ENCODE results near the gene OSBPL2. TPM values are rescaled to one million over a fixed set of nuclear protein-coding genes. Genes with fewer than 3 reads are reported as not detected.

Gene OSBPL2
- total and polyA plus RNA-seq, 2 donors (not counting 1 experiment from before 2014, with no cell fraction given), result 13.3 to 27.9 TPM

DNA sequence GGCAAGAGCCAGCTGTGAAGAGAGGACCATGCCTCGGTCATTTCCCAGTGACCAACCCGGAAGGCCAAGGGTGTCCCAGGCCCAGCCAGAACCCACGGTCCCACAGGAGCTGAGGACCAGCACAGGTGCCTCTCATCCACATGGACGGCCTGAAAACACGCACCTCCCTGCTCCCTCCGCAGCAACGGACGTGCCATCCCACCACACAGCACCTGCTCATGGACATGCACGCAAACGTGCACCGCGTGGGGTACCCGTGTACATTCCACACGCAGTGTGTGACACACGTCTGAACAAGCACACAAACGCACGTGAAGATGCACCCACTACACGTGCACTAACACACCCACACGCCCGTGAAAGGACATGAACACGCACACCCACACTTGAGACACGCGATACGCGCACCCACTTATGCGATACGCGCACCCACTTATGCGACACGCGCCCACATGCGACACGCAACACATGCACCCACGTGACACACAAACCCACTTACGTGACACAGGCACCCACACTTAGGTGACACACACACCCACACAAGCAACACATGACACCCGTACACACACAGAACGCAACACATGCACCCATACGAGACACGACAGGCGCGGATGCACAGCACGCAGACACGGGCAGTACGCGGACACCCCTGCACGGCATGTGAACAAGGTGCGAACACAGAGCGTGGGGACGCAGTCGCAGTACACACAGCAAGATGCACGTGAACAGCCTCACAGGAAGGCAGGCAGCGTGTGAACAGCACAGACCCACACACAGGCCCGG is 98.6 kb downstream of the OSBPL2 start:
- H3K4me3 ChIP-seq (replicated peaks in 1 of 4; ENCODE audit: control extremely low read depth in 1 of 4, insufficient read depth in 1 of 4, low read depth in 3 of 4, low read length in 4 of 4), result no peak overlapping the region
- H2AFZ ChIP-seq (ENCODE audit: low read length), result no peak overlapping the region
- H3K9ac ChIP-seq (ENCODE audit: insufficient read depth, low read length), result no peak overlapping the region
- H3K79me2 ChIP-seq (ENCODE audit: control insufficient read depth, insufficient read depth, low read length), result no peaks in the 10 kb centered on the region
- no peak for DNase-seq (ENCODE audit: low read depth in 2 of 2)
- H3K9me3 ChIP-seq (ENCODE audit: control insufficient read depth, insufficient read depth, low read depth, low read length), result no peaks in the 10 kb centered on the region
- H3K27me3 ChIP-seq (ENCODE audit: control insufficient read depth, insufficient read depth, low read length), result no peaks in the 10 kb centered on the region
- no peak overlapping the region for H3K27ac ChIP-seq (ENCODE audit: insufficient read depth, low read length)
- no peak overlapping the region for H3K4me2 ChIP-seq (ENCODE audit: extremely low read depth, insufficient read depth, low read length)
- H3K36me3 ChIP-seq (ENCODE audit: control insufficient read depth, insufficient read depth, low read length), result peaks cover 23% of the 10 kb centered on the region
- no peaks in the 10 kb centered on the region for H4K20me1 ChIP-seq (ENCODE audit: control insufficient read depth, extremely low read depth, insufficient read depth, low read length)
- H3K4me1 ChIP-seq (ENCODE audit: control insufficient read depth, extremely low read depth, insufficient read depth, low read length), result no peaks in the 10 kb centered on the region
- no peak for TF ChIP-seq EZH2 (IDR thresholded peaks at IDR 0.05; ENCODE audit: low read length, missing control alignments)
- no peak for TF ChIP-seq CTCF (conservative IDR thresholded peaks at IDR 0.05 in 1 of 2, IDR thresholded peaks at IDR 0.05 in 1 of 2; ENCODE audit: low read depth in 1 of 2, low read length in 2 of 2)

- Histone ChIP-seq H3K4me3 (replicated peaks in 1 of 4; ENCODE audit: control extremely low read depth in 1 of 4, insufficient read depth in 1 of 4, low read depth in 3 of 4, low read length in 4 of 4) (no peak overlapping the region), H3K27me3 (ENCODE audit: control insufficient read depth, insufficient read depth, low read length) (no peaks in the 10 kb centered on the region), H3K9ac (ENCODE audit: insufficient read depth, low read length) (no peak overlapping the region), H3K4me1 (ENCODE audit: control insufficient read depth, extremely low read depth, insufficient read depth, low read length) (no peaks in the 10 kb centered on the region), H3K79me2 (ENCODE audit: control insufficient read depth, insufficient read depth, low read length) (no peaks in the 10 kb centered on the region), H3K9me3 (ENCODE audit: control insufficient read depth, insufficient read depth, low read depth, low read length) (no peaks in the 10 kb centered on the region), H3K4me2 (ENCODE audit: extremely low read depth, insufficient read depth, low read length) (no peak overlapping the region), H3K36me3 (ENCODE audit: control insufficient read depth, insufficient read depth, low read length) (peaks cover 23% of the 10 kb centered on the region), H2AFZ (ENCODE audit: low read length) (no peak overlapping the region), H3K27ac (ENCODE audit: insufficient read depth, low read length) (no peak overlapping the region), H4K20me1 (ENCODE audit: control insufficient read depth, extremely low read depth, insufficient read depth, low read length) (no peaks in the 10 kb centered on the region)
- DNase-seq (ENCODE audit: low read depth in 2 of 2), result no peak
- TF ChIP-seq EZH2 (IDR thresholded peaks at IDR 0.05; ENCODE audit: low read length, missing control alignments), result no peak
- TF ChIP-seq CTCF (conservative IDR thresholded peaks at IDR 0.05 in 1 of 2, IDR thresholded peaks at IDR 0.05 in 1 of 2; ENCODE audit: low read depth in 1 of 2, low read length in 2 of 2), result no peak
Measured at GRCh38 chr20:62337558-62338293, 99.4 kb downstream of the OSBPL2 start.

GRCh38 chr20:62338294-62338620 is 99.9 kb downstream of the OSBPL2 start:
- no peaks in the 10 kb centered on the region for H3K9me3 ChIP-seq (ENCODE audit: control insufficient read depth, insufficient read depth, low read depth, low read length)

More at GRCh38 chr20:62338294-62338620, 99.9 kb downstream of the OSBPL2 start:
- DNase-seq (ENCODE audit: low read depth in 2 of 2), result no peak
- no peaks in the 10 kb centered on the region for H3K27me3 ChIP-seq (ENCODE audit: control insufficient read depth, insufficient read depth, low read length)
- no peak for TF ChIP-seq EZH2 (IDR thresholded peaks at IDR 0.05; ENCODE audit: low read length, missing control alignments)
- TF ChIP-seq CTCF (conservative IDR thresholded peaks at IDR 0.05 in 1 of 2, IDR thresholded peaks at IDR 0.05 in 1 of 2; ENCODE audit: low read depth in 1 of 2, low read length in 2 of 2), result no peak
- no peak overlapping the region for H2AFZ ChIP-seq (ENCODE audit: low read length)
- H3K79me2 ChIP-seq (ENCODE audit: control insufficient read depth, insufficient read depth, low read length), result no peaks in the 10 kb centered on the region
- H3K36me3 ChIP-seq (ENCODE audit: control insufficient read depth, insufficient read depth, low read length), result peaks cover 23% of the 10 kb centered on the region
- no peak overlapping the region for H3K4me2 ChIP-seq (ENCODE audit: extremely low read depth, insufficient read depth, low read length)
- no peaks in the 10 kb centered on the region for H3K4me1 ChIP-seq (ENCODE audit: control insufficient read depth, extremely low read depth, insufficient read depth, low read length)
- no peak overlapping the region for H3K9ac ChIP-seq (ENCODE audit: insufficient read depth, low read length)
- no peak overlapping the region for H3K27ac ChIP-seq (ENCODE audit: insufficient read depth, low read length)
- H3K4me3 ChIP-seq (replicated peaks in 1 of 4; ENCODE audit: control extremely low read depth in 1 of 4, insufficient read depth in 1 of 4, low read depth in 3 of 4, low read length in 4 of 4), result no peak overlapping the region
- H4K20me1 ChIP-seq (ENCODE audit: control insufficient read depth, extremely low read depth, insufficient read depth, low read length), result no peaks in the 10 kb centered on the region
